ENCODE data around the gene AAMP.

DNA sequence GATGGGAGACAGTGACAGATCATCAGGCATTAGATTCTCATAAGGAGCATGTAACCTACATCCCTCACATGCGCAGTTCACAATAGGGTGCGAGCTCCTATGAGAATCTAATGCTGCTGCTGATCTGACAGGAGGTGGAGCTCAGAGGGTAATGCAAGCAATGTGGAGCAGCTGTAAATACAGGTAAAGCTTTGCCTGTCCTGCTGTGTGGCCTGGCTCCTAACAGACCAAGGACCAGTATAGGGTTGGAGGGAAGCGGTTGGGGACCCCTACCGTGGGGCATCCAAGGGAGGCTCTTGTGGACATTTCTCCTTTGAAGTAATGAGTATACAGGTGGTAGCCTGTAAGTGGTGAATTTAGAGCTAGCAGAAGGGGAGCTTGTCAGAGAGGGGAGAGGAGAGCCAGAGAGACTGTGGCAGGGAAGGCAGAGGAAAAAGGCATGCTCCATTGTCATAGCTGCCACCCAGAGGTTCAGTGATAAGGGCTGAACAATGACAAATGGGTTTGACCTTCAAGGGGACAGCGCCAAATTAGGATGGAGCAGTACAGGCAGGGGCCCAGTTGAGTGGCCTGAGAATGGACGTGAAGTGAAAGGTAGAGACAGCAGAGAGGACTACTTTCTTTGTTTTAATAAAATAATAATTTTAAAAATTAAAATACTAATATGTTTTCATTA, 37.6 kb upstream of the AAMP start:
- TF ChIP-seq, protein P1, sequence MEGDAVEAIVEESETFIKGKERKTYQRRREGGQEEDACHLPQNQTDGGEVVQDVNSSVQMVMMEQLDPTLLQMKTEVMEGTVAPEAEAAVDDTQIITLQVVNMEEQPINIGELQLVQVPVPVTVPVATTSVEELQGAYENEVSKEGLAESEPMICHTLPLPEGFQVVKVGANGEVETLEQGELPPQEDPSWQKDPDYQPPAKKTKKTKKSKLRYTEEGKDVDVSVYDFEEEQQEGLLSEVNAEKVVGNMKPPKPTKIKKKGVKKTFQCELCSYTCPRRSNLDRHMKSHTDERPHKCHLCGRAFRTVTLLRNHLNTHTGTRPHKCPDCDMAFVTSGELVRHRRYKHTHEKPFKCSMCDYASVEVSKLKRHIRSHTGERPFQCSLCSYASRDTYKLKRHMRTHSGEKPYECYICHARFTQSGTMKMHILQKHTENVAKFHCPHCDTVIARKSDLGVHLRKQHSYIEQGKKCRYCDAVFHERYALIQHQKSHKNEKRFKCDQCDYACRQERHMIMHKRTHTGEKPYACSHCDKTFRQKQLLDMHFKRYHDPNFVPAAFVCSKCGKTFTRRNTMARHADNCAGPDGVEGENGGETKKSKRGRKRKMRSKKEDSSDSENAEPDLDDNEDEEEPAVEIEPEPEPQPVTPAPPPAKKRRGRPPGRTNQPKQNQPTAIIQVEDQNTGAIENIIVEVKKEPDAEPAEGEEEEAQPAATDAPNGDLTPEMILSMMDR (IDR thresholded peaks at IDR 0.05; ENCODE audit: low read depth, low read length) = no peak
- TF ChIP-seq POLR2A (IDR thresholded peaks at IDR 0.05; ENCODE audit: extremely low read depth, insufficient read length) (no peak), MYC (IDR thresholded peaks at IDR 0.05; ENCODE audit: low read depth, low read length) (no peak)

All from NB4 (cell line).